Heart right ventricle (tissue), 16 donors: ENCODE data around the gene ZFAND3. TPM values are rescaled to one million over a fixed set of nuclear protein-coding genes. Genes with fewer than 3 reads are reported as not detected.
A peak's percentile ranks its signal among the peaks of the same experiment; 100 is the strongest.

Experiments
- ATAC-seq, 8 donors: fragments of 200-7000 bp; cut with Tn5 transposase; one replicate each; pipeline ENCODE4 v1.9.1; 2020; ENCODE audit warnings: mild to moderate bottlenecking in 8 of 8, moderate library complexity in 8 of 8, moderate number of reproducible peaks in 1 of 8
- DNase-seq, 2 donors: peaks; one replicate each; pipeline ENCODE4 v3.0.0-alpha.2; 2020
- H3K27ac ChIP-seq, 10 donors: fragments of 200-600 bp; sonication (generic) in 2 of 10; one replicate each; pipeline versions ENCODE4 v1.5.0 to v1.8.0; 2020 to 2022; ENCODE audit warnings: mild to moderate bottlenecking in 3 of 10
- H3K27me3 ChIP-seq, 7 donors: fragments of 200-600 bp; one replicate each; pipeline ENCODE4 v1.8.0; 2021 to 2022; ENCODE audit warnings: mild to moderate bottlenecking in 2 of 7
- H3K36me3 ChIP-seq, 9 donors: fragments of 200-600 bp; sonication (generic) in 1 of 9; one replicate each; pipeline versions ENCODE4 v1.5.0 to v1.8.0; 2020 to 2022; ENCODE audit warnings: mild to moderate bottlenecking in 2 of 9
- H3K4me1 ChIP-seq, 9 donors: fragments of 200-600 bp; sonication (generic) in 1 of 9; one replicate each; pipeline versions ENCODE4 v1.5.0 to v1.8.0; 2020 to 2022; ENCODE audit warnings: mild to moderate bottlenecking in 4 of 9
- H3K4me3 ChIP-seq, 10 donors: fragments of 200-600 bp; sonication (generic) in 2 of 10; one replicate each; pipeline versions ENCODE4 v1.5.0 to v1.8.0; 2020 to 2022; ENCODE audit warnings: mild to moderate bottlenecking in 7 of 10, moderate library complexity in 2 of 10
- H3K9me3 ChIP-seq, 11 donors: fragments of 200-600 bp in 10 of 11; sonication (generic) in 2 of 11; one replicate each; pipeline versions ENCODE4 v1.5.0 to v1.8.0; 2013 to 2022; ENCODE audit warnings: mild to moderate bottlenecking in 2 of 11, control low read depth in 1 of 11, moderate library complexity in 1 of 11
- CTCF ChIP-seq, 9 donors: fragments of 200-600 bp; sonication (generic) in 2 of 9; IDR thresholded peaks; one replicate each; pipeline versions ENCODE4 v1.5.0 to v1.8.0; 2021 to 2022; ENCODE audit warnings: antibody characterized with exemption in 9 of 9, mild to moderate bottlenecking in 5 of 9, moderate library complexity in 1 of 9
- WGBS, 2 donors: extraction: QIAGEN DNeasy Blood & Tissue Kit; methylation state at CpG; one replicate each; pipeline ENCODE4 v1.1.7; 2013; ENCODE audit warnings: inconsistent platforms in 1 of 2; 5-methylcytosine and 5-hydroxymethylcytosine counted together
- intact Hi-C, 10 donors: fragments of 100-400 bp; cut with DNase I; formaldehyde crosslinking; loops; one replicate each; pipeline versions ENCODE4 v1.11.1 to v1.14.2; 2022
- polyA plus RNA-seq, 2 donors: library from polyadenylated mRNA; stranded (reverse); fragments of 200-250 nt; gene quantifications; one replicate each; pipeline ENCODE4 v1.2.3, GENCODE V29; 2013
- total RNA-seq, 10 donors: library from RNA; stranded (reverse); fragmentation: NEBNext Ultra II Directional in 3 of 10; extraction: Animal tissue kit (Norgen Biotek cat#: 25700) in 3 of 10; gene quantifications; one replicate each; pipeline versions ENCODE4 v1.2.1 to v1.2.4, GENCODE V29; 2021 to 2023
- donor health status: Arrhythmogenic right ventricular cardiomyopathy.
- donor health status: ischemic (EF 13 %, LVEDD 7.1; RV severe dilation, severe dysfunction).
- donor health status: healthy with polysubstance abuse.
- donor health status: DM: no; HTN: yes; CAD: no.
- donor health status: DM: no; HTN: no; CAD: no.
- donor health status: ischemic (EF 25% LVEDD 6.9; RV normal size, moderate dysfunction).
- donor health status: ischemic (EF 25% LVEDD 5.7; RV mildly dilated, moderate dysfunction).
- donor health status: healthy.
- donor health status: DM: yes; HTN: yes; CAD: no.
- donor health status: Ischemic cardiomyopathy.
- donor health status: ischemic (EF 35%, LVEDD 5.7; RV mildly dilated, moderate dysfunction).
- donor health status: nonischemic (EF 11% LVEDD 7.7; RV severe dilation, severe dysfunction).
- donor health status: DM: yes; HTN: yes; CAD: no.
- donor health status: PGD.
- donor health status: ischemic (EF 29% LVEDD 5.4; RV normal size, mild dysfunction).
- donor health status: nonischemic (EF 23%, LVEDD 6.1; RV moderate dilation, normal function).

Gene ZFAND3
- total and polyA plus RNA-seq, 12 donors: 24.4 to 123 (median 105) TPM

- H3K27me3 ChIP-seq: peaks cover 0 to 32% (median 0%) of the 10 kb centered on the region in 7 donors
- H3K27ac ChIP-seq: peak overlapping the region in 5 of 10 donors; percentile 12 to 25 (median 22)
- intact Hi-C loops: loop anchor here in 3 of 10 donors (10.0 kb wide), 1 partner anchor 711 kb away; no protein-coding TSS in a partner anchor
- H3K4me3 ChIP-seq: peak overlapping the region; percentile 26 to 70 (median 54)
- DNase-seq (peak in 1 of 2 donors; percentile 24), ATAC-seq (peak; percentile 53 to 82 (median 71))
- peaks cover 0 to 27% (median 19%) of the 10 kb centered on the region in 9 donors for H3K4me1 ChIP-seq
- TF ChIP-seq CTCF (IDR thresholded peaks at IDR 0.05): peak in 4 of 9 donors; percentile 11 to 35 (median 32)
- WGBS, 2 donors: 3 to 6% methylated on average over 35 of the region's 35 CpGs
- no peaks in the 10 kb centered on the region for H3K9me3 ChIP-seq
- no peaks in the 10 kb centered on the region for H3K36me3 ChIP-seq
These were observed 35.5 kb upstream of the ZFAND3 start for GRCh38 chr6:37783856-37784584.

DNA sequence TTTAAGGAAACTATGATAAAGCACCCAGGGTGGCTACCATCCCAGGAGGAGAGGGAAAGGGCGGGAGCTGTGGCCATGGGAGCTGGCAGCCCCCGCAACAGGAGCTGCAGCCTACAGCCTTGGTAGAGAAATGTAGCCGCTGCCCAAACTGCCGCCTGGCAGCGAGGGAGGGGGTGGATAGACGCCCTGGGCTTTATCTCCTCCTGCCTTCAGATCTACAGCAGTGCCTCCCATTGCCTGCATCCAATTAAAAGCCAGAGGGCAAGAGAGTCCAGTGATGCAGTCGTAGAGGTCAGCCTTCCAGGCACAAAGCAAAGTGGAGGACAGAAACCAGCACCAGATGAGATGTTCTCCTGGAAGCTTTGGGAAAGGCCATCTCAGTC is 35.0 kb upstream of the ZFAND3 start:
- Histone ChIP-seq H3K4me1 (peaks cover 0 to 27% (median 19%) of the 10 kb centered on the region in 9 donors), H3K9me3 (no peaks in the 10 kb centered on the region), H3K27me3 (peaks cover 0 to 32% (median 0%) of the 10 kb centered on the region in 7 donors), H3K4me3 (peak overlapping the region in 7 of 10 donors; percentile 48 to 70 (median 54)), H3K27ac (no peak overlapping the region), H3K36me3 (no peaks in the 10 kb centered on the region)
- peak in 6 of 8 donors; percentile 13 to 75 (median 49) for ATAC-seq
- 33 to 37% methylated on average over 7 of the region's 7 CpGs for WGBS, 2 donors
- no peak for TF ChIP-seq CTCF (IDR thresholded peaks at IDR 0.05)
- intact Hi-C loops: loop anchor here in 3 of 10 donors (10.0 kb wide), 1 partner anchor 710 kb away; no protein-coding TSS in a partner anchor
- DNase-seq: no peak

DNA sequence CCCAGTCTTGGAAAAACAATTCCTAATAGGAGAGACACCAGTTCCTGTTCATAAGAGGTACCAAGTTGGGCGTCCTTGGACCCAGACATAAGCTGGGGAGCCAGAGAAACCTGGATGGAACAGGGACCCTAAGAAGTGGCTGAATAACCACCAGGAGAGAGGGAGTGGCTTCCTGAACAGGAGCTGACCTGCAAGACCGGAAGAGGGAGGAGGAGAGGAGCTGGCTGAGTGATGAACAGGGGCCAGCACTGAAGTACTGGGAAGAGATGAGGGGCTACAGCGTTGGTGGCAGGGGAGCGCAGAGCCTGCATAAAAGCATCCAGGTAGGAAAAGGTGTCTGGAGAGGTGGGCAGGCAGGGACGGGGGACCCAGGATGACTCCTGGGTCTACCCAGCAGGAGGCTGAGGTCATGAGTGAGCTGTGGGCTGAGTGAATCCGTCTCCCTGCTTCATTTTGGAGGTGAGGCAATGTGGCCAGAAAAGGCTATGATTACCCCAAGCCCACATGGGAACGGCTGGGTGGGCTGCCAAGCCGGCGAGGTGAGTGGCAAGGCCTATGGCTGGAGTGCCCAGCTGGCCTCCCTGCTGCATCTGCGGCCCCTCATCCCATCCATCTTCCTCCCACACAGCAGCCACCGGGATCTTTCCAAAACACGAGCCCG is 34.4 kb upstream of the ZFAND3 start:
- Histone ChIP-seq H3K4me1 (peaks cover 0 to 27% (median 19%) of the 10 kb centered on the region in 9 donors), H3K27me3 (peaks cover 0 to 32% (median 0%) of the 10 kb centered on the region in 7 donors), H3K36me3 (no peaks in the 10 kb centered on the region), H3K27ac (no peak overlapping the region), H3K9me3 (no peaks in the 10 kb centered on the region), H3K4me3 (no peak overlapping the region)
- WGBS, 2 donors: 77 to 80% methylated on average over 12 to 13 of the region's 13 CpGs
- no peak for ATAC-seq
- no peak for TF ChIP-seq CTCF (IDR thresholded peaks at IDR 0.05)
- no peak for DNase-seq
- intact Hi-C loops: loop anchor here in 4 of 10 donors (5.0 to 10.0 kb wide), 2 partner anchors 707 to 710 kb away; no protein-coding TSS in a partner anchor

DNA sequence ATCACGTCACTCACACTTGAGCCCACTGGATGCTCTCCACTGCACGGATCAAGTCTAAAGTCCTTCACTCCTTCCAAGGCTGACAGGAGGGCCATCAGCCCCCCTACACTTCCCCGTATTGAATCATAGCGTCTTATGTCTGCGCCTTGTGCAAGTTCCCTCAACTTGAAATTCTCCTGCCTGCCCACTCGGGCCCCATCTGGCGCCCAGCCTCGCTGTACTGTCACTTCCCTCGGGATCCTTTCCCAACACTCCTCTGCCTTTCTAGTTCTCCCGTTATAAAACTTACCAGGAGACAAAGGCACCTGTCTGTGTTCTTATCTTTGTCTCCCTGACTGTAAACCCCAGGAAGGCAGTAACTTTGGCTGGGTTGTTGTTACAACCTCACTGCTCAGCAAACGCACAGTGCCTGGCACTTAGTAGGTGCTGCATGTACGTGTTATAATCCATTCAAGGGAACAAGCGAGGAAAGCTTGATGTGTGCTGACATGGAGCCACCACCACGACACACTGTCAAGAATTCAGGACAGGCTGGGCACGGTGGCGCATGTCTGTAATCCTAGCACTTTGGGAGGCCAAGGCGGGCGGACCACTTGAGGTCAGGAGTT is 33.8 kb upstream of the ZFAND3 start:
- 78 to 89% methylated on average over 18 of the region's 18 CpGs for WGBS, 2 donors
- no peaks in the 10 kb centered on the region for H3K9me3 ChIP-seq
- TF ChIP-seq CTCF (IDR thresholded peaks at IDR 0.05): no peak
- no peak overlapping the region for H3K27ac ChIP-seq
- ATAC-seq: no peak
- peaks cover 0 to 32% (median 0%) of the 10 kb centered on the region in 7 donors for H3K27me3 ChIP-seq
- H3K36me3 ChIP-seq: no peaks in the 10 kb centered on the region
- peaks cover 0 to 29% (median 19%) of the 10 kb centered on the region in 9 donors for H3K4me1 ChIP-seq
- no peak overlapping the region for H3K4me3 ChIP-seq
- DNase-seq: no peak
- intact Hi-C loops: loop anchor here in 4 of 10 donors (5.0 to 10.0 kb wide), 2 partner anchors 707 to 709 kb away; no protein-coding TSS in a partner anchor
